ENCODE results near the gene OXCT1. TPM values are rescaled to one million over a fixed set of nuclear protein-coding genes. Genes with fewer than 3 reads are reported as not detected.

Gene OXCT1
- total and polyA plus RNA-seq, 5 donors, result 54.7 to 108 (median 82.8) TPM

Other genes starting within 250 kb of the OXCT1 start
- gene RIMOC1, start 33.9 kb upstream of the OXCT1 start, total RNA-seq, result 10 to 100 TPM; 13.4 to 16.7 (median 16.0) TPM
- gene RIMOC1, start 33.9 kb upstream of the OXCT1 start, polyA plus RNA-seq, result 7.2 TPM
- 1 to 10 TPM; 3.8 to 6.6 (median 4.0) TPM for gene FBXO4, start 54.9 kb upstream of the OXCT1 start, total RNA-seq
- gene FBXO4, start 54.9 kb upstream of the OXCT1 start, polyA plus RNA-seq, result 5.5 TPM

All from right cardiac atrium (tissue), 5 donors.